ENCODE measurements around the gene LHX6. TPM values are rescaled to one million over a fixed set of nuclear protein-coding genes. Genes with fewer than 3 reads are reported as not detected.

The LHX6 gene
- total and polyA plus RNA-seq, 2 of the 13 experiments (the other 11 are each of a cell fraction or from before 2014, with no cell fraction given), result 1.1 to 1.3 TPM

- peak; percentile 85 for TF ChIP-seq ZNF687 (CRISPR knock-in tag; IDR thresholded peaks at IDR 0.05)
- TF ChIP-seq GATAD1 (CRISPR knock-in tag; IDR thresholded peaks at IDR 0.05), result peak; percentile 84
- peak; percentile 79 for TF ChIP-seq ZNF280B (CRISPR knock-in tag; IDR thresholded peaks at IDR 0.05; ENCODE audit: borderline replicate concordance)
- peak; percentile 29; the same call in 1 of the 2 replicates for TF ChIP-seq CREB1 (IDR thresholded peaks at IDR 0.05)
- TF ChIP-seq CREB1 (CRISPR knock-in tag; IDR thresholded peaks at IDR 0.05), result no peak
- TF ChIP-seq ZNF335 (CRISPR knock-in tag; IDR thresholded peaks at IDR 0.05), result 0 out of 2 replicates have a peak, but pooled peaks have one; percentile 43
- peak; percentile 67 for TF ChIP-seq KAT8 (CRISPR knock-in tag; IDR thresholded peaks at IDR 0.05)
- peak; percentile 96 for TF ChIP-seq ZFY (CRISPR knock-in tag; IDR thresholded peaks at IDR 0.05)
- TF ChIP-seq NR2C2 (CRISPR knock-in tag; IDR thresholded peaks at IDR 0.05; ENCODE audit: borderline replicate concordance), result peak; percentile 35
- 0 out of 2 replicates have a peak, but pooled peaks have one; percentile 45 for TF ChIP-seq GMEB1 (CRISPR knock-in tag; IDR thresholded peaks at IDR 0.05; ENCODE audit: borderline replicate concordance)
- no peak for TF ChIP-seq ATF7 (IDR thresholded peaks at IDR 0.05)
- TF ChIP-seq ATF7 (CRISPR knock-in tag; IDR thresholded peaks at IDR 0.05), result no peak
- TF ChIP-seq ZNF768 (CRISPR knock-in tag; IDR thresholded peaks at IDR 0.05), result peak; percentile 50; the same call in 1 of the 2 replicates
- TF ChIP-seq CEBPG (CRISPR knock-in tag; IDR thresholded peaks at IDR 0.05), result peak; percentile 57
- TF ChIP-seq ARID2 (CRISPR knock-in tag; IDR thresholded peaks at IDR 0.05; ENCODE audit: borderline replicate concordance), result peak; percentile 61; the same call in 1 of the 2 replicates
- TF ChIP-seq HNF1B (CRISPR knock-in tag; IDR thresholded peaks at IDR 0.05), result peak; percentile 53; the same call in 1 of the 2 replicates
- no peak for TF ChIP-seq MTA3 (CRISPR knock-in tag; IDR thresholded peaks at IDR 0.05)
- peak; percentile 83 for TF ChIP-seq KDM2A (CRISPR knock-in tag; IDR thresholded peaks at IDR 0.05; ENCODE audit: borderline replicate concordance, low read depth)
- peak; percentile 63 for TF ChIP-seq NFYB (CRISPR knock-in tag; IDR thresholded peaks at IDR 0.05)
Measured at GRCh38 chr9:122159026-122159924, 69.5 kb downstream of the LHX6 start, which contains the start of the genes MORN5 and NDUFA8 (continued).

Data from HepG2 (cell line).